Stimulated activated CD4-positive, alpha-beta T cell treated with anti-CD3 and anti-CD28 coated beads, Interleukin-1b, Interleukin-23, amount 100 ng/mL, for 4 hours (primary cell): ENCODE results near the gene CCDC159.
"Not testable (repeated sequence)": the region's sequence is repeated elsewhere in the genome, so short reads cannot be mapped to it uniquely, and the experiment has no call there.

Experiments
- DNase-seq, 2 donors: peaks; one replicate each; pipeline ENCODE4 v3.0.0-alpha.2; 2020; ENCODE audit warnings: low read depth in 2 of 2

Gene CCDC159

DNA sequence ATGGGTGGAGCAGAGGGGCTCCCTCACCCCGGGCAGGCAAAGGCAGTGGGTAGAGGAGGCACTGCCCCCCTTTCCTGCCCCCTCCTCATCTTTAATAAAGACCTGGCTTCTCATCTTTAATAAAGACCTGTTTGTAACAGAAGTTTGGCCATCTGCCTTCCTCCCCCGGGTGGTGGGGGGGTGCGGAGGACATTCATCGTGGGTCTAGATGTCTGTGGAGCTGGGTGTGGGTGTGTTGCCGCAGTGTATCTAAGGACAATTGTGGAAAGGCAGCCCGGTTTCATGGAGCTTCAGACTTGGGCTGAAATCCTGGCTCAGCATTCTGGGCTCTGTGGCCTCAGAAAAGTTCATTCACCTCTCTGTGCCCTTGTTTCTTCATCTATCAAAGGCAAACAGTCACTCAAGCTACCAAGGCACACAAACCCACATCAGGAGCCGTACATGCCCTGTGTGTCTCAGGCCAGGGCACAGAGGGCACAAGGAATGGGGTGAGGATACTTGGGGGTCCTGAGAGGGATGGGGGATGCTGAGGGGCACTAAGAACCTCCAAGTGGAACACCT is 19.3 kb downstream of the CCDC159 start:
- no peak for DNase-seq

DNA sequence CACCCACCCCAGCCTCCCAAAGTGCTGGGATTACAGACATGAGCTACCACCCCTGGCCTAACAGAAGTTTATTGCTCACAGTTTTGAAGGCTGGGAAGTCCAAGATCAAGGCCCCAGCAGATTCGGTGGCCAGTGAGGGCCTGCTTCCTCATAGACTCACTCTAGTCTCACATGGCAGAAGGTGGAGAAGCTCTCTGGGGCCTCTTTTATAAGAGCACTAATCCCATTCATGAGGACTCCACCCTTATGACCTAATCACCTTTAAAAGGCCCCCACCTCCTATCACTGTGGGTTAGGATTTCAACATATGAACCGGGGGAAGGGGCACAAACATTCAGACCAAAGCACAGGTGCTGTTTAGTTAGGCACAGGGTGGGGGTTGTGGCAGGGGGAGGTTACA is 21.2 kb downstream of the CCDC159 start:
- DNase-seq: no peak

DNA sequence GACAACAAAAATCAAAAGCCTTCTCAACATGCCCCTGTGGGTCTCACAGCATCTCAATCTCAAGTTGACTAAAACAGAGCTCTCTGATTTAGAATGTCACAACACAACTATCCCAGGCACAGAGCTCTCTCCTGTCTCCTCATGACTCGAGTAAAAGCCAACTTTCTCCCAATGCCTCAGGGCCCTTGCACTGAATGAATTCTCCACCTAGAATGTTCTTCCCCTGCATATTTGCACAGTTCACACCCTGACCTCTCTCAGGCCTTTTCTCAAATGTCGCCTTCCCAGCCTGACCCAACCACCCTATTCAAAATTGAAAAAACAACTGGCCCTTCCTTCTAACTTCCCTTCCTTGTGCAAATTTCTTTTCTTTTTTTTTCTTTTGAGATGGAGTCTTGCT is 24.4 kb downstream of the CCDC159 start:
- no peak for DNase-seq

DNA sequence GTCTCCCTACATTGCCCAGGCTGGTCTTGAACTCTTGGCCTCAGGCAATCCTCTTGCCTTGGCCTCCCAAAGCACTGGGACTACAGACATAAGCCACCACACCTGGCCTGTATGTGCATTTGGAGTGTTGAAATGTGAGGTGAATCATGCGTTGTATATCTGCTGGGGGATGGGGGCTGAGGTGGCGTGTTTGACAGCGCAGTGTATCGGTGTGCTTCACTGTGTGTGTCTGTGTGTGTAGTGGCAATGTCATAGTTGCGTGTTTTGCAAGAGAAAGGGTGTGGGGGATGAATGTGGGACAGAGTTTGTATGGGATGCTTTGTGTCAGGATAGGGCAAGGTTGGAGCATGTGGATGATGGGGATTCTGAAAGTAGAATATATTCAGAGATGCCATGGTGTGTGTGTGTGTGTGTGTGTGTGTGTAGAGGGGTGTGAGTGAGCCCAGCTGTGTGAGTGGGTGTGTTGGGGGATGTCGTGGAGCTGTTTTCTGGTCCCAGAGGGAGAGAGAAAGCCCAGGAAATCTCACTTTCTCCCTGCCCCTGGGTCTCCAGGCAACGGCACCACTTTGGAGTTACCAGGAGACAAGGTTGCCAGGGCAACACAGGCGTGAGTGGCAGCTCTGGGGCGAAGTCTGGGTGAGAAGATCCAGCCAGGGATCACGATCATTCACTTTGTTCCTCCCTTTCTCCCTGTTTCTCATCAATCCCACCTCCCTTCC is 27.0 kb downstream of the CCDC159 start:
- DNase-seq: no peak

DNA sequence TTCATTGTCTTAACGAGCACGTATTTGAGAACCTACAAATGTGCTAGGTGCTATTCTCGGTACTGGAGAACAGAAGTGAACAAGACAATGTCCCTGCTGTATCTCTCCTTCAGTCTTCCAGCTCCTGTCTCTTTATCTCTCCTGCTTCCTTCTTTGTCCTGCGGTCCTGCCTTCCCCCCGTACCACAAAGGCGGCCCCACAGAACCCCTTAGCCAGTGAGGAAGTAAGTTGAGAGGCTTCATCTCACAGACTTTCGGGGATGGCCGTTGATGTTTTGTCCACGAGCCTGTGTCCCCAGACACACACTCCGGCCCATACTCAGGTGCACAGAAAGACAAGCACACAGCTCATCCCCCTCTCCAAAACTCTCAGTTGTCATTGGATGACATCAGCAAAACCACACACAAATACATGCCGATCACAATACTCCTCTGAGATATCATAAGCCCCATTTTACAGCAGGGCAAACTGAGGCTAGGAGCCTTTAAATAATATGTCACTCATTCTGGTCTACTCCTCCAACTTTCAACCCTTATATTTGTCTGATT is 27.6 kb downstream of the CCDC159 start:
- no peak for DNase-seq

DNA sequence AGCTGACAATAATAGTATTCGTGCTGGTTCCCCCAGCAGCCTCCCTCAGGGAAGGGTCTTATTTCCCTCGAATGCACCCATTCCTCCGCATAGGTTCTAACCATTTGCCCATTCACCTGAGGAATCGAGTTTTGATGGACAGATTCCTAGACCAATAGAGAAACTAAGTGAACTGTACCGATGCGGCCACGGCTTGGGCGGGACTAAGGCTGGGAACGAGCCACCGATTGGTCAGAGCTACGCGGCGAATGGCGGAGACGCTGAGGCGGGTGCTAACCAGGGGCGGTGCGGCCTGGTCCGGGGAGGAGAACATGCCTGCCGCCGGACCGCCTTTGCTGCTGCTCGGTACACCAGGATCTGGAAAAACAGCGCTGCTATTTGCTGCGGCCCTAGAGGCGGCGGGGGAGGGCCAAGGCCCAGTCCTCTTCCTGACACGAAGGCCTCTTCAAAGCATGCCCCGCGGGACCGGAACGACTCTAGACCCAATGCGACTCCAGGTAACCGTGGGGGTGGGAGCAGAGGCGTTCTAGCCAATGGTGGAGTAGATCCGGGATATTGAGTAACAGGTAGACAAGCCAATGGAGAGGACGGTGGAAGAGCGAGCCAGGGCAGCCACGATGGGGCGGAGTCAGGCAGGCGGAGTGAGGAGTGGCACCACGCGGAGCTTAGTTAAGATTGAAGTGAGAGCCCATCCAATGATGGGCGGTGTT is 28.3 kb downstream of the CCDC159 start, which contains the start of gene SWSAP1:
SWSAP1 (plus strand) TSS at position 234 of the 710 bp plus-strand sequence; CDS start at position 249, 15 bp downstream.
- DNase-seq: peak; percentile 91 to 92

DNA sequence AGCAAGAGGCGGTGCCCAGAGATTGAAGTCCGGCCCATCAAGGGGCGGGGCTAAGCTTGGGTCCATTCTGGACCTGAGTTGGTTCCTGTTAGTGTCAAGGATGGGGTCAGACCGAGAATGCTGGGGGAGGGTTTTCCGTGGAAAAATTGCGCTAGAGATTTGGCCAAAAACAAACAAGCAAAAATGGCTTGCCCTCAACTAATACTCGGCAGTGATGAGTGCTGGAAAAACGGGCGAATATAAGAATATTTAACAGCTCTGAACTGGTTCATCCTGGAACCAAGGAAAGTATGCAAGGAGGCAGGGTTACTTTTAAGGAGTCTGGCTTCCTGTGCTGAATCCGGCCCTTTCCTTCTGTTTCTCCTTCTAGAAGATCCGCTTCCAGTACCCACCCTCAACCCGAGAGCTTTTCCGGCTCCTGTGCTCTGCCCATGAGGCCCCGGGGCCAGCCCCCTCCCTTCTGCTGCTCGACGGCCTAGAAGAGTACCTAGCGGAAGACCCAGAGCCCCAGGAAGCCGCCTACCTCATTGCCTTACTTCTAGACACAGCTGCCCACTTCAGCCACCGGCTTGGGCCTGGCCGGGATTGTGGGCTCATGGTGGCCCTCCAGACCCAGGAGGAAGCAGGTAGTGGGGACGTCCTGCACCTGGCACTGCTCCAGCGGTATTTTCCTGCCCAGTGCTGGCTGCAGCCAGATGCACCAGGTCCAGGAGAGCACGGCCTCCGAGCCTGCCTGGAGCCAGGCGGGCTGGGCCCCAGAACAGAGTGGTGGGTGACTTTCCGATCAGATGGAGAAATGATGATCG is 29.0 kb downstream of the CCDC159 start:
- peak; percentile 48 to 52 for DNase-seq

DNA sequence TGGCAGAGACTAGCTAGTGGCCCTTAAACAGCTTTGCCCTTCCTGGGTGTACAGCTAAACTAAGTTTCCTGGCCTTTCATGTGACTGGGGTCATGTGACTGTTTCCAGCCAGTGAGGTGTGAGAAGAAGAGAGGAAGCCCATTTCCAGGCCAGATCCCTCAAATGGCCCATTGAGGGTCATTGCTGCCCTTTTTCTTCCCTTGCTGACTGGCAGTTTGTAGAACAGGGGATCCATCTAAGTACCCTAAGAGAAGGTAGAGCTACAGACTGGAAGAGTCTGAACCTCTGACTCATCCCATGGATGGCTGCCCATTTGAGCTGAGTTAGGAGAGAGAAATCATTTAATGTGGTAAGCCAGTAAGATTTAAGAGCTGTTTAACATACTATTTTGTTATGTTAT is 30.9 kb downstream of the CCDC159 start:
- DNase-seq: no peak

DNA sequence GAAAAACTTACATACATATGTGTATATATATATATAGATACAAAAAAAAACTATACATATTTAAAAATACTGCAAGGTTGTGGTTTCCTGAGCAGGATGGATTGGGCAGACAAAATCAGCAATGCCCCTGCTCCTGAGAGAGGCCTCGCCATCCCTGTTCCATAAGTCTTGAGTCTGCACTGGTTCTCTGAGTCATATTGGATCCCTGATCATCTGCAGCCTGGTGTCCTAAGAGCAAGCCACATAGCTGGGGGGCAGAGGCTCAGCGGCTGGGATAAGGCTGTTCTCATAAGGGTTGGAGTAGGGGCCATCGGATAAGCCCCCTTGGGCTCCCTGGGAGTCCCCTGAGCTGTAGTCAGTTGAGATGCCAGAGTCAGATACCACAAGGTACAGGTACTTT is 31.4 kb downstream of the CCDC159 start:
- no peak for DNase-seq

DNA sequence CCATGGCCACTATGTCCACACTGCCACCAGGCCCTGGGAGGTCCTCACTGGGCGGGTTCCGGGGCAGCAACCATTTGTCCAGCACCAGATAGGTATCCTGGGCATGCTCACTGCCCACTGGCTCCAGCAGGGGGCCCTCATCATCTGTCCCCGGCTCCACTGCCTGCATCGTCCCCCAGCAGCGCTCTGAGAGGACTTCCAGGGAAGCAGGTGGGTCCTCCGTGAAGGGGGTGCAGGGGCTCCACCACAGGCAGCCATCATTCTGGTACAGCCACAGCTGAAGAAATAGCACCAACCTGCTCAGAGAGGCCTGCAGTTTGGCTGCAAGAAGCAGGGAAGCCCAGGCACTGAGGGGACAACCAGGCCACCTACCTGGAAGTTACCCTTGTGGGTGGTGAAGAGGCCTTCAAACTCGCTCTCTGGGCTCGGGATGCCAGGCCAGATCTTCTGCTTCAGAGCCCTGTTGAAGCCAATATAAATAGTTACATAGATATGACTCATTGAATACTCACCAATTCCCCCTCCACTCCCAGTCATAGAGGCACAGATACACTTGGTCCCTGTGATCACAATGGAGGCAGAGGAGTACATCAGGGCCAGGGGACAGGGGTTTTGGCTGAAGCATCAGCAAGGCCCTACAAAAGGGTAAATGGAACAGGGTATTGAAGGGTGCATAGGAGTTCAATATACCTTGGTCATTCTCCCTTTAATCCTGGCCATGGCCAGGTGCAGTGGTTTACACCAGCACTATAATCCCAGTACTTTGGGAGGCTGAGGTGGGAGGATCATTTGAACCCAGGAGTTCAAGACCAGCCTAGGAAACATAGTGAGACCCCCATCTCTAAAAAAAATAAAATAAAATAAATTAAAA is 32.2 kb downstream of the CCDC159 start:
- DNase-seq: no peak

DNA sequence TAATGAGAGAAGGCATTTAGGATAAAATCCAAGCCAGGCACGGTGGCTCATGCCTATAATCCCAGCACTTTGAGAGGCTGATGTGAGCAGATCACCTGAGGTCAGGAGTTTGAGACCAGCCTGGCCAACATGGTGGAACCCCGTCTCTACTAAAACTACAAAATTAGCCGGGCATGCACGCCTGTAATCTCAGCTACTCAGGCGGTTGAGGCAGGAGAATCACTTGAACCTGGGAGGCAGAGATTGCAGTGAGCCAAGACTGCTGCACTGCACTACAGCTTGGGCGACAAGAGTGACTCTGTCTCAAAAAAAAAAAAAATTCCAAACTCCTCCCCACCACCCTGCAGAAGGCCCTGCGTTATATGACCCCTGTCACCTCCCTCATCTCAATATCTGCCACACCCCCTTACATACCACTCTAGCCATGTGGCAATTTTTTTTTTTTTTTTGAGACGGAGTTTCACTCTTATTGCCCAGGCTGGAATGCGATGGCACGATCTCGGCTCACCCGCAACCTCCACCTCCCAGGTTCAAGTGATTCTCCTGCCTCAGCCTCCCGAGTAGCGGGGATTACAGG is 33.0 kb downstream of the CCDC159 start:
- DNase-seq: not testable (repeated sequence)

DNA sequence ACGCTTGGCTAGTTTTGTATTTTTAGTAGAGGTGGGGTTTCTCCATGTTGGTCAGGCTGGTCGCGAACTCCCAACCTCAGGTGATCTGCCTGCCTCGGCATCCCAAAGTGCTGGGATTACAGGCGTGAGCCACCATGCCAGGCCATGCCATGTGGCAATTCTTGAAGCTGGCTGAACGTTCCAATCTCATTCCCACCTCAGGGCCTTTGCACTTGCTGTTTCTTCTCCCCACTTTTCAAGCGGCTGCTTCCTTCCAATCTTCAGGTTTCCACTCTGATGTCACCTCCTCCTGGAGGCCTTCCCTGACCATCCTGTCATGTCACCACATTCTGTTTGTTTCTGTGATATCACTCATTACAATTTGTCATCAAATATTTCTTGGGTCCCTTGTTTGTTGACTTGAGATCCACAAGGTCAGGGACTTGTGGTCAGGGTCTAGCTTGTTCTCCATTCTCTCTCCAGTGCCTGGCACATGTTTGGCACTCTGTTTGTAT is 33.6 kb downstream of the CCDC159 start:
- DNase-seq: no peak

DNA sequence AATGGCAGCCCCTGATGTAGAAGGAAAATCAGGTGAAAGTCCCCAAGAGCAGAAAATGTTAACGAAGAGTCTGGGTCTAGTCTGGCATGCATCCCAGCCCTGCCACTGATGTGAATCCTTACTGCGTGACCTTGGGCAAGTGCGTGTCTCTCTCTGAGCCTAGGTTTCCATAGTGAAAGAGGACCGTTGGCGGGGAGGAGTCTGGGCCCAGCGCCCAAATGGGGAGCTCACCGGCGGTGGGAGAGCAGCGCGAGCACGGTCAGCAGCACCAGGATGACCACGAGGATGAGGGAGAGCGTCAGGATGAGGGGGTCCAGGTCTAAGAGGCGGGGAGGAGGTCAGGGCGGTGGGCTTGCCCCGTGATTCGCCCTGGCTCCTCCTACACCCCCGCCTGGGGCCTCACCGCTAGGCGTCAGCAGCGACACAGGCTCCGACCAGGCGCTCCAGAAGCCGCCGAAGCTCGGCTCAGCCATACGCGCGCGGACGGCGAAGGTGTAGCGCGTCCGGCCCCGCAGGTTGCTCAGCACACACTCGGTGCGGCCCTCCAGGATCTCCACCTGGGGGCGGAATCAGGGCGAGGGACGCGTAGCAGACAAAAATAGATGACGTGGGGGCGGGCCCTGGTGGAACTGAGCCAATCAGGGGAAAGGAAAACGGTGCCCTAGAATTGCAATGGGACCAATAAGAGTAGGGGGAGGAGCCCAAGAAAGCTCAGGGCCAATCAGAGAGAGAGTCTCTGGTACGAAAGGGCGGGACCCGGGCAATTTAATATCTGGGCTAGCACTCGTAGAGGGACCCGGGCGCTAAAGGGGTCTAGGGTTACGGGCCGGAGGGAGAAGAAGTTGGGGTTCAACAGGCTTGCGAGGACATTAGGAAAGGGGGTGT is 34.6 kb downstream of the CCDC159 start:
- DNase-seq: peak; percentile 89 to 92

DNA sequence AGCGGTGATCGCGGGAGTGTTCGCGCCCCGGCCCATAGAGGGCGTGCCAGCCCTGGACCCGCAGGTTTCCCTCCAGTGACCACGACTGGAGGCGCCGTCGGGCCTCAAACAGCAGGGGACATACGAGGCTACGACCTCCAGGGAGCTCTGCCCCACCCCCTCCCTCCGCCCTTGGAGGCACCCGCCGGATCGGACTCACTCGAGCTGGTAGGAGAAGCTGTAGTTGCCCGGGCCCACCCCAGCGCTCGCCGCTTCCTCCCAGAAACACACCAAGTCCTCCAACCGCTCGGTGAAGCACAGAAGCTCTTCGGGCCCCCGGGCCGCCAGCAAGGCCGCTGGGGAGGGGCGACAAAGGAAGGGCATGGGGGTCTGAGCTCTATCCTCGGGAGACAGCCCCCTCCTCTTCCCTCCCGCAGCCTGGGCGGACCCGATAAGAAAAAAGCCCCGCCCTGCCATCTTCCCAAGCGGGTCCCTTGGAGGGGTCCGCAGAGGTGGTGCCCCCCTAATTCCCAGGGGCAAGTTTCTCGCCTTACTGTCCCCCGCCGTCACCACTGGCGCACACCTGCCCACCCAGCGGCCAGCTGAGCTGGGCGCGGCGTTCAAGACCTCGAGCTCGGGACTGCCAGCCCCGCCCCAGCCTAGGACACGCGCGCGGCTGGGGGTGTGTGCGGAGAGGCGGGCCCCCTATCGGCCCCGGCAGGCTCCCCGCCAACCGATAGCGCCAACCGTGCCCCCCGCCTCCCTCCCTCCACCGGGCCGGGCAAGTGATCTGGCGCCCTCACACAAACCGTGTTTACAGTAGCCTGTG is 36.8 kb downstream of the CCDC159 start:
- DNase-seq: peak in 1 of 2 donors; percentile 33

DNA sequence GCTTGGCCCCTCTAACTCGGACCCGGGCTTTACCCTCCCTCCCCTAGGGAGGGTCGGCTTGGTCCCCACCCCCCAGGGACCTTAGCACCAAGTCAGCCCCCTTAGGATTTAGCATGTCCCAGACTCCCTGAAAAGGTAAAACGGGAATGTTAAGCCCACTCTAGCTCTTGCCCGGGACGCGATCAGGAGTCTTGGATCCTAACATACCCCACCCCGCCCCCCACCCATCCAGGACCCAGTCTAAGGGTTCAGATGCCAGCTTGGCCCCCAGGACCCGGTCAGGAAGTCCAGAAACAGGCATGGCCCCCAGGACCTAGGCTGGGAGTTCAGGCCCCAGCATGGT is 37.4 kb downstream of the CCDC159 start:
- no peak for DNase-seq

DNA sequence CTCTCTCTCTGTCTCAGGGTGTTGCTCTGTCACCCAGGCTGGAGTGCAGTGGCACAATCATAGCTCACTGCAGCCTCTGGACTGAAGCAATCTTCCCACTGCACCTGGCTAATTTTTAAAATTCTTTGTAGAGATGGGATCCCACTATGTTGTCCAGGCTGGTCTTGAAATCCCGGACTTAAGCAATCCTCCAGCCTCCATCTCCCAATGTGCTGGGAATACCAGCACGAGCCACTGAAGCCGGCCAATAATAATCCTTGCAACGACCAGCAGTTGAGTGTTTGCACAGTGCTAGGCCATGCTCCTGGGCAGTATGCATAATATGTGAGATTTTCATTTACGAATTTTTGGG is 38.4 kb downstream of the CCDC159 start:
- DNase-seq: no peak

DNA sequence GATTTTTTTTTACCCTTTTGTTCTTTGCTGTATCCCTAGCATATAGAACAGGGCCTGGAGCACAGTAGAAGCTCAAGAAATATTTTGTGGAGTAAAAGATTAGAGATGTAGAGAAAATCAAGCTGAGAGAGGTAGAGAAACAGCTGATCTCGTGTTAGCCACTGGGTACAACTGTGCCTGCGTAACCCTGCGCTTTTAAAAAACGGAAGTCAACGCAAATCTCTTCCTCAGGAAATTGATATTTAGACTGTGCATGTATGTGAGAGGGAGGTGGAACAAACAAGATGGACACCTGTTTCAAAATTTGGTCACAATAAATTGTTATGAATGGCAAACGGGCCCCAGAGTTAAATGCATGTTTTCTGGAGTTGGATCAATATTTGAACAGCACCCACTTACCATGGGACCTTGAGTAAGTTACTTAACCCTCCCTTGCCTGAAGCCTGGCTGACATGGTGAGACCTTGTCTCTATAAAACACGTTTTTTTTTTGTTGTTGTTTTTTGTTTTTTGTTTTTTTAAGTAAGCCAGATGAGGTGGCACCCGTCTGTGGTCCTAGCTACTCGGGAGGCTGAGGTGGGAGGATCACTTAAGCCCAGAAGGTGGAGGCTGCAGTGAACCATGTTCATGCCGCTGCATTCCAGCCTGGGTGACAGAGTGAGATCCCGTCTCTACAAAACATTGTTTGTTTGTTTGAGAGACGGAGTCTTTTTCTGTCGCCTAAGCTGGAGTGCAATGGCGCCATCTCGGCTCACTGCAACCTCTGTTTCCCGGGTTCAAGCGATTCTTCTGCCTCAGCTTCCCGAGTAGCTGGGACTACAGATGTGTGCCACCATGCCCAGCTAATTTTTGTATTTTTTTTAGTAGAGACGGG is 41.1 kb downstream of the CCDC159 start:
- no peak for DNase-seq

DNA sequence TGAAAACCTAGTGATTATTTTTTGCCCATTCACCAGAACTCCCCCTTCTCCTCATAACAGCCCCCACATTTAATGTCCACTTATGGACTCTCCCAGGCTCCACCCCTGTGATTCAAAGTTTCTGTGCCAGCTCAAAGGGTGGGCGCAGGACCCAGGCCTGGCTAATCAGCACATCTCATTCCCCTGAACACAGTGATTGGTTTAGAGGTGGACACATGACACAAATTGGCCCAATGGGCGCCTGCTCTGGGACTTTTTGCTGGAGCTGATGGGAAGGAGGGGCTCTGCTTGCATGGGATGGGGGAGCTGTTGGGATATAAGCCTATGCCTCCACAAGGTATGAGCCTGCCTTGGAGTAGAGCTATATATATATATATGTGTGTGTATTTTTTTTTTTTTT is 44.0 kb downstream of the CCDC159 start:
- DNase-seq: no peak
